SK-MEL-5 (cell line): ENCODE measurements around the gene PEX14. TPM values are rescaled to one million over a fixed set of nuclear protein-coding genes. Genes with fewer than 3 reads are reported as not detected.
"Not testable (repeated sequence)": the region's sequence is repeated elsewhere in the genome, so short reads cannot be mapped to it uniquely, and the experiment has no call there.

Source experiments
- DNase-seq: peaks from one replicate; pipeline ENCODE4 v3.0.0-alpha.2; 2016; ENCODE audit warnings: low read depth, low spot score
- in situ Hi-C: cut with HindIII; loops from 2 replicates; pipeline ENCODE4 v1.10.0; 2016; ENCODE audit warnings: low sequenced_read_pairs, high pct_unique_total_duplicates, low pct_unique_long_range_greater_than_20kb
- polyA plus RNA-seq, 2 experiments: library from polyadenylated mRNA; depleted of rRNA; stranded (reverse); fragments of >200 nt; gene quantifications; 2 replicates each; pipeline ENCODE4 v1.2.3, GENCODE V29; 2015
- total RNA-seq: library from RNA; depleted of rRNA; stranded (reverse); fragments of >200 nt; shearing (Covaris generic); gene quantifications from 2 replicates; pipeline ENCODE4 v1.2.3, GENCODE V29; 2014; rRNA removed

The PEX14 gene, protein sequence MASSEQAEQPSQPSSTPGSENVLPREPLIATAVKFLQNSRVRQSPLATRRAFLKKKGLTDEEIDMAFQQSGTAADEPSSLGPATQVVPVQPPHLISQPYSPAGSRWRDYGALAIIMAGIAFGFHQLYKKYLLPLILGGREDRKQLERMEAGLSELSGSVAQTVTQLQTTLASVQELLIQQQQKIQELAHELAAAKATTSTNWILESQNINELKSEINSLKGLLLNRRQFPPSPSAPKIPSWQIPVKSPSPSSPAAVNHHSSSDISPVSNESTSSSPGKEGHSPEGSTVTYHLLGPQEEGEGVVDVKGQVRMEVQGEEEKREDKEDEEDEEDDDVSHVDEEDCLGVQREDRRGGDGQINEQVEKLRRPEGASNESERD
- total RNA-seq = 9.7 and 14.4 TPM in 2 replicates
- 13.1 and 13.3 TPM in 2 replicates for polyA plus RNA-seq (2015; cell fraction: cytosol; rRNA removed)
- polyA plus RNA-seq (2015; cell fraction: nucleus; rRNA removed) = 9.3 and 12.1 TPM in 2 replicates

DNA sequence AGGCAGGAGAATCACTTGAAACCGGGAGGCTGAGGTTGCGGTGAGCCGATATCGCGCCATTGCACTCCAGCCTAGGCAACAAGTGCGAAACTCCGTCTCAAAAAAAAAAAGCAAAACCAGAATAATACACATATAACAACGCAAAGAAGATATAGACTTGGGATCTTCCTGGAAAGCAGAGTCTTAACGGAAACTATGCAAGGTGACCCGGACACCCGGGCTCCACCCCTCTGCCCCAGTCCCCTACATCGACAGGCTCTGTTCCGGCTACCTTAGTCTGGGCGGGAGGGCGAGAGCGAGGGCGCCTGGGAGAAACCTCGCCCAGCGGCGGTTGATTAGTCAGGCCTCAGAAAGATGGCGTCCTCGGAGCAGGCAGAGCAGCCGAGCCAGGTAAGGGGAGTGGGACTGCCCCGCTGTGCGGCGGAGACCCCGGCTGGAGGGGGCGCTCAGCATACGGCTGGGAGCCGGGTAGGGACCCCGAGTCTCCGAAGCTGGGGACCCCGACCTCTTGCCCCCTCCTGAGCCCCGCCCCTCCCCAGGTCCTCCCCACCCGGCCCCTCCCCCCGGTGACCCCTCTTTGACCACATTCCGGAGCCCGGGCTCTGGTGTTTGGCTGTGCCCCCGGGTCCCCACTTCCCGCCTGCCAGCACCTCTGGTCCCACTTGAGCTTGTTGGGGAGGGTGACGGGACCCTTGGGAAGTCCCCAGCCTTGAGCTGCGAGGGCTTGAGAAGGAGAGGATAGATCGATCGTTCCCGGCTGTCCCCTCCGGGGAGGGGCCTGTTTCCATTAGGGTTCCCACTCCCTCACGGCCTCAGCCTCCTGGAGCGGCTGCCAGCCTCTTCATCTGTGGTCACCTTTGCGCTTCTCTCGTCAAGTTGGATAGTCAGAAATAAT is at the start of gene PEX14:
TSS of gene PEX14 (plus strand) at position 338 of the 895 bp plus-strand sequence. CDS start at position 355, 17 bp downstream.
- in situ Hi-C loops = no loop called here
- peak; percentile 90 for DNase-seq

DNA sequence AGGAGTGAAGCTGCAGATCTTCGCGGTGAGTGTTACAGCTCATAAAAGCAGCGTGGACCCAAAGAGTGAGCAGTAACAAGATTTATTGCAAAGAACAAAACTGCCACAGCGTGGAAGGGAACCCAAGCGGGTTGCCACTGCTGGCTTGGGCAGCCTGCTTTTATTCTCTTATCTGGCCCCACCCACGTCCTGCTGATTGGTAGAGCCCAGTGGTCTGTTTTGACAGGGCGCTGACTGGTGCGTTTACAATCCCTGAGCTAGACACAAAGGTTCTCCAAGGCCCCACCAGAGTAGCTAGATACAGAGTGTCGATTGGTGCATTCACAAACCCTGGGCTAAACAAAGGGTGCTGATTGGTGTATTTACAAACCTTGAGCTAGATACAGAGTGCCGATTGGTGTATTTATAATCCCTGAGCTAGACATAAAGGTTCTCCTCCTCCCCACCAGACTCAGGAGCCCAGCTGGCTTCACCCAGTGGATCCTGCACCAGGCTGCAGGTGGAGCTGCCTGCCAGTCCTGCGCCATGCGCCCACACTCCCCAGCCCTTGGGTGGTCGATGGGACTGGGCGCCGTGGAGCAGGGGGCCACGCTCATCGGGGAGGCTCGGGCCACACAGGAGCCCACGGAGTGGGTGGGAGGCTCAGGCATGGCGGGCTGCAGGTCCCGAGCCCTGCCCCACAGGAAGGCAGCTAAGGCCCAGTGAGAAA is 48.8 kb upstream of the PEX14 start:
- DNase-seq, in situ Hi-C loops: not testable (repeated sequence)

DNA sequence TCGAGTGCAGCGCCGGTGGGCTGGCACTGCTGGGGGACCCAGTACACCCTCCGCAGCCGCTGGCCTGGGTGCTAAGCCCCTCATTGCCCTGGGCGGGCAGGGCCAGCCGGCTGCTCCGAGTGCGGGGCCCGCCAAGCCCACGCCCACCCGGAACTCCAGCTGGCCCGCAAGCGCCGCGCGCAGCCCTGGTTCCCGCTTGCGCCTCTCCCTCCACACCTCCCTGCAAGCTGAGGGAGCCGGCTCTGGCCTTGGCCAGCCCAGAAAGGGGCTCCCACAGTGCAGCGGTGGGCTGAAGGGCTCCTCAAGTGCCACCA is 48.3 kb upstream of the PEX14 start:
- DNase-seq, in situ Hi-C loops: not testable (repeated sequence)

DNA sequence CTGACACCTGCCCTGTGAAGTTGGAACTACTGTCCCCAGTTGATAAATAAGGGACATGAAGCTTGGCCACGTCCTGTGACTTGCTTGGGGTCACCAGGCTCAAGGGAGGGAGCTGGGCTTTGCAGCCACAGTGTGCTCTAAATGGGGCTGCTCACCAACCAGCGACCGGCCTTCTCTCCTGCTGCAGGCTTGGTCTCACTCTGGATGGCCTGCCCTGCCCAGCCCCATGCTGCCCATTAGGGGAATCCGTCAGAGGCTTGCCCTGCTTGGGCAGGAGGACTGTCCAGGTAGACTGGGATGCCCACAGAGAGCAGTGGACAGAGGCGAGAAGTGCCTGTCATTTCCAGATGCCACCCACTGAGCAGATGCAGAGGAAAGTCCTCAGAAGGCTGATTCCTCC is 45.8 kb upstream of the PEX14 start:
- DNase-seq = no peak
- in situ Hi-C loops = no loop called here

DNA sequence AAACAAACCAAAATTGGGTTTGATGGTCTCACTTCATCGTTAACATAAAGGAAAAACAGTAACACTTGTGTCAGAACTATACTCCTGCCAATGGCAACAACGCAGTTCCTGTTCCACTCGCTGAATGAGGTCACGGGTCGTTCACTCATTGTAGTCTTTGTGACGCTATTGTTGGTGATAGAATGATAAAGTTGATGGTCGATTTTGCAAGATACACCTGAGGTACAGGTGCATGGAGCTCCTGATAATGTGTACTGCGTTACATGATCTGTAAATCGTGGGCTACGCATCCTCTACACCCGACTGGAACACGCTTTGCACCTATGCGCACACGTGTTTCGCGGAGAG is 44.9 kb upstream of the PEX14 start:
- in situ Hi-C loops = no loop called here

DNA sequence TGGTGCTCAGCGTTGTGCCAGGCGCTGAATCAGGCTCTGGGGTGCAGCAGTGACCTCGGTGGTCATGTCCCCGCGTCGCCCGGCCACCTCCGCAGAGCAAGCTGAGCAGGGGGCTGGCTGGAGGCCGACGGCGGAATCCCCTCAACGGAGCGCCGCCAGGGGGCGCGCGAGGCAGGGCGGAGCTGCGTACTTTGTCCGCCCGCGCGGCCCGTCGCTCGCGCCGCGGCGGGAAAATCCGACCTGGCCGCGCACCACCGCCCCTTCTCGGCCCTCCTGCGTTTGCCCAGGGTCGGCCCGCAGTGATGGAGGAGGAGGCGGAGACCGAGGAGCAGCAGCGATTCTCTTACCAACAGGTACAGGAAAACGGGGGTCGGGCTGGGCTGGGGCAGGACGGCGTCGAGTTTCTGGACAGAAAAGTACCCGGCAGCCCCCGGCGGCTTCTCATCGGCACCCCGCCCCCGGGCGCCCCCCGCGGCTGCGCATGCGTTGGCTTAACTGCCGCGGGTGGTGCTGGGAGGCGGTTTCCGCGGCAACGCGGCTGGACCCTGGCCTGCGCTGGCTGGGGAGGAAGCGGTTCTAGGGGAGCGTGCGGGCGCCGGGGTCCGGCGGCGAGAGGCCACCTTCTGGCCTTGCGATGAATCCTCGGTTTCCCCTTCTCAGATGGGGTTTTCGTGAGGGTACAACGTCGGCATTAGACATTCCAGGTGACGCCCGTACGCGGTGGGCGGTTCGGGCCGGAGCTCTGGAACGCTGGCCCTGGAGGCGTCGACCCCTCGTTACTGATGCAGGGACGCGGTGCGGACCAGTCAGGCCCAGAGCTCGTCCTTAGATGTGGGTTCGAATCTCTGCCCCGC is 44.3 kb upstream of the PEX14 start, which contains the start of gene CENPS:
TSS of gene CENPS (plus strand) at position 218 of the 854 bp plus-strand sequence. CDS start at position 303, 85 bp downstream.
- in situ Hi-C loops = no loop called here

More for the DNA sequence above, 44.9 kb upstream of the PEX14 start:
- no peak for DNase-seq

DNA sequence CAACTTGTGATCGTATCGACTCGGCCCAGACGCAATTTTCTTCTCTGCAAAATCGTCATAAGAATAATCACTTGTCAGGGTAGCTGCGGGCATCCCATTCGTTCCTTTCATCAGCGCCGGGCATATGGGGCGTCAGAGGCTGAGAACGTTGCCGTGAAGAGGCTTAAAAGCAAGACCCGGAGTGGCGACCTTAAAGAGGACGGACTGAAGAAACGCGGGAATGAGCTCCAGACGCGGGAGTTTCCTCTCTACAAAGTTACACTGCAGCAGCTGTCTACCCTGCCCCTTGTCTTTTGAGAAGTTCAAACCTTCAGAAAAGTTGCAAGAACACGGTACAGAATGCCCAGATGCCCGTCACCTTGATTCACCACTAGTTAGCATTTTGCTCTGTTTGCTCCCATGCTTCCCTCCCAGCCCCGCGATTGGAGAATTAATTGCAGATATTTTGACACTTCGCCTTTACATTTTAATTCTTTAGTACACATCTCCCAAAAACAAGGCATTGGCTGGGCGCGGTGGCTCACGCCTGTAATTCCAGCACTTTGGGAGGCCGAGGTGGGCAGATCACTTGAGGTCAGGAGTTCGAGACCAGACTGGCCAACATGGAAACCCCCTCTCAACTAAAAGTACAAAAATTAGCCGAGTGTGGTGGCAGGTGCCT is 43.5 kb upstream of the PEX14 start:
- in situ Hi-C loops = no loop called here
- DNase-seq = no peak

More for the DNA sequence above, 44.3 kb upstream of the PEX14 start, which contains the start of gene CENPS:
- DNase-seq = peak; percentile 77

DNA sequence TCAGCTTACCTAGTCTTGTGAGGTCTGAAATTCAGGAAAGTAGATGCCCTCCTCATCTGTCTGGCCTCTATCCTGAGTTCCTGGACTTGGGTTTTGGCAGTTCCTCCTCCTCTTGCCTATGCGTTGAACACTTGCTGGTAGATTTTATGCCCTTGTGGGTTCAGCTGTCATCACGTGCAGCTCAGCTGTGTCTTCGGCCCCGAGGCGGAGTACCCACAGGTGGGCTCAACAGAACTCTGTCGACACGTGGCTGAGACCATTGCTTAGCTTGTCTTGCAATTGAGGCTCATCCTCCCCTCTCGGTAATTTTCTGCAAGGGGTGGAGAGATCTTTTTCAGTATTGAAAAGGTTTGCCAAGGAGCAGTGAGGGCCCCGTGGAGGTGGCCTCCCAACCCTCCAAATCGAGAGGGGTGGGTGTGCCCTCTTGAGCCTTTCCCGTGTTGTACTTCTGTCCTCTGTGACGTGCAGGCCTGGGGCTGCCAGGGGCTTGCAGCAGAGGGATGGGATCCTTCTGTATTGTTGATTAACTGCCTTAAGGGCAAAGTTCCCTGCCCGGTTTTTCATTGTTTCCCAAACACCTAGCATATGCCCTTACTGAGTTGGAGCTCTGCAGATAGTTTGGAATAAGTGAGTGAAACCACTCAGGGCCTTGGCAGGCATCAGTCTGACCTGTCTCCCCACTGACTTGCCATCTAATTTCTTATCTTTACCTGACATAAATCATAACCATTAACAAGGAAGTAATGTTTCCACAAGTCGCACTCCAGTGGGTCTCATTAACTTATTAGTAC is 41.6 kb upstream of the PEX14 start:
- in situ Hi-C loops = no loop called here
- DNase-seq = no peak

DNA sequence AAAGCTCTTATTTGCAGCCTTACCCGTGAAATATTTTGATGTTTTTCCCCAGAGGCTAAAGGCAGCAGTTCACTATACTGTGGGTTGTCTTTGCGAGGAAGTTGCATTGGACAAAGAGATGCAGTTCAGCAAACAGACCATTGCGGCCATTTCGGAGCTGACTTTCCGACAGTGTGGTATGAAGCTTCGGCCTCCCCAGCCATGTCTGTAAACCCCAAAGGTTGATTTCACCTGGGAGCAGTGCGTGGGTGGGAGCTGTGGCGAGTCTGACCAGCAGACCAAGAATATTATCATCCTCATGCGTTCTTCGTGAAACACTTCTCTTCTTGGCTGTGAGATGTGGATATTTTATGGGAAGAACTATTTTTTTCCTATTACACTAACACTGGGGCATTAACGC is 41.0 kb upstream of the PEX14 start:
- in situ Hi-C loops = no loop called here
- DNase-seq = no peak

DNA sequence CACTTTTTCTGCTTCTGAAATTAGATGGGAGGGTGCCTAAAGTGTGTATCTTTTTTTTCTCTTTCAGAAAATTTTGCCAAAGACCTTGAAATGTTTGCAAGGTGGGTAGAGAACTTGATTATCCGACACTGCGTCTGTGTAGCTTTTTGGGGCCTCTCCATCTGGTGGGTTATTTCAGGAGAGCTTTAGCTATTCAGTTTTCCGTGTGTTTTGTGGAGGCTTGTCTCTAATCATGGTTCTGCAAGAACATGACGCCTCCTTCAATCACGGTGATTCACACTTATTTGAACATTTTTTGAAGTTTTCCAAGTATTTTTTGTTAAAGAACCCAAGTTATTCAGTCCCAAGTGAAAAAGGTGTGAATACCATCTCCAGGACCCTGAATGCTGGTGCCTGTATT is 40.2 kb upstream of the PEX14 start:
- in situ Hi-C loops = no loop called here
- no peak for DNase-seq

DNA sequence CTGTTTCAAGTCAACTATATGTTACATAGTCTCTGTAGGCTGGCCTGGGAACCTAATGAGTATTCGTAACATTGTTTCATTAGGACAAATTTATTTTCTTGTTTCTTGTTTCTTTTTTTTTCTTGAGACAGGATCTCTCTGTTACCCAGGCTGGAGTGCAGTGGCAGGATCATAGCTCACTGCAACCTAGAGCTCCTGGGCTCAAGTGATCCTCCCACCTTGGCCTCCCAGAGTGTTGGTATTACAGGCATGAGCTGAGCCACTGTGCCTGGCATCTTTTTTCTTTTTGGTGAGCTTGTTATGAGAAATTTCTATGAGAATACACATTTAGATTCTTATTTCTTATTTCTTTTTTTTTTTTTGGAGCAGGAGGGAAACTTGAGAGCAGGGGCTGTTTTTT is 37.7 kb upstream of the PEX14 start:
- no peak for DNase-seq
- in situ Hi-C loops = no loop called here

DNA sequence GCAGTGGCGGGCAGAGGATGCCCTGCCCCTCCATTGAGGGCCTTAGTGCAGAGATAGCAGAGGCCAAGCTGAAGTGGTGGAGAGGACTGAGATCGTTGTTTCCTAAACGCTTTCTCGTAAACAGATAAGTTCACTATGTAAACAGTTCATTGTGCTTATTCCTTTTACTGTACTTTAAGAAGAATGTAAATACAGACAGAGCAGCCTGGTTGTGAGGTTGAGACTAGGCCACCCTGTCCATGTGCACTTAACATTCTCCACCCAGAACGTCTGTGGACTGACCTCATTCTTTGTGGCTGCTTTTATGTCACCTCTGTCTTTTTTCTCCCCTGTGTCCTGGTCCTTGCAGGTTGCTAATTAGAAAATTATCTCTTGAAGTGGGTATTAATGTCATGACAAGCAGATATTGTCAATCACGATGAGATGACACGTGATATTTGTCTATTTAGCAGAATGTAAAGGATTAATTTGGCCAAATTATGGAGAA is 36.0 kb upstream of the PEX14 start:
- in situ Hi-C loops = no loop called here
- DNase-seq = no peak

DNA sequence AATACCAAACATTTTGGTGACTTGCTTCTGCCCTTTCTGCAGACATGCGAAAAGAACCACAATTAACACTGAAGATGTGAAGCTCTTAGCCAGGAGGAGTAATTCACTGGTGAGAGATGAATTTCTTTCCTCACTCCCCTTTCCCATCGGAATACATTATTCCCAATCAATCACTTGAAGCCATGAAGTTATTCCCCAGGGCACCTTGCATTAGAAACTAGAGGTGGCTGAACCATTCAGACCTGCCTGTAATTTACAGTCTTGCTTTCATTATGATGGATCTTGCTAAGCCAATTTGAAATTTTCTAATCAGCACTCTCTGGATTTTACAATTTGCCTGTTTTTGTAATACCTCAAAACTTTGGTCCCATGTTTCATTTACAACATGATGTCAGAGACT is 34.4 kb upstream of the PEX14 start:
- no peak for DNase-seq
- in situ Hi-C loops = no loop called here

DNA sequence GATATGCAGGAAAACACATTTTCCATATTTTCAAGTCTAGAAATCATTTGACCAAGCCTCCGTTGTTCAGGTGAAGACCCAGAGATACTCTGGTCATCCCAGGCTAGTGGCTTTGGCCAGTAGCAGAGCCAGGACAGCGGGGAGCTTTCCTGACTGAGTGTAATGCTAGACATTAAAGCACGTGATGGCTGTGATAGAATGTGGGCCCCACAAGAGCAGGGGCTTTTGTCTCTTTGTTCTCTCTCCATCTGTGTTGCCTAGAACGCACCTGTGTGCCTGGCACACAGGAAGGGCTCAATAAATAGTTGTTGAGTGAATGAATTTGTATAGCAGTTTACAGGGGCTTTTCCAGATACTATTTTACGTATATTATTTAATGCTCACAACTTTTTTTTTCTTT is 34.0 kb upstream of the PEX14 start:
- in situ Hi-C loops = no loop called here
- DNase-seq = no peak

DNA sequence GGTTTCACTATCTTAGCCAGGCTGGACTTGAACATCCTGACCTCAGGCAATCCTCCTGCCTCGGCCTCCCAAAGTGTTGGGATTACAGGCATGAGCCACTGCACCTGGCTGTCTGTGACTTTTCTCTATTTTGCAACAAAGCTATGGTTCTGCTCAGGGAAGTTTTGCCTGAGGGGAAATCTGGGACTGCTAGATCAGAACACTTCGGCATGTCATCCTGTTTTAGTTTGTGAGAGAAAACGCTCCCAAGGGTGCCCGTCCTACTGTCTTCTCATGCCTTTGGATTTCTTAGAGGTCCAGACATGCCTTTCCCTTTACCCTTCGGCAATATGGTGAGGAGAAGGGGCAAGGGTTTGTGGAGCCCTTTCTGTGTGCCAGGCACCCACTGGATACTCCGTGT is 30.5 kb upstream of the PEX14 start:
- in situ Hi-C loops = no loop called here
- no peak for DNase-seq
